Stromal cell of bone marrow (primary cell): ENCODE results near the gene ANKRD7.

Experiments used
- DNase-seq: peaks from one replicate; pipeline ENCODE4 v3.0.0-alpha.2; 2012; ENCODE audit warnings: low read depth

The ANKRD7 gene

GRCh38 chr7:118224521-118224920 lies at the start of gene ANKRD7:
Gene ANKRD7 (plus strand): TSS chr7:118224704. CDS start chr7:118224831, 127 bp downstream.
- DNase-seq: no peak

- no peak for DNase-seq
These were observed 48.8 kb upstream of the ANKRD7 start for GRCh38 chr7:118175740-118176139.

GRCh38 chr7:118179191-118179590 lies 45.3 kb upstream of the ANKRD7 start:
- no peak for DNase-seq

- no peak for DNase-seq
These were observed 41.7 kb upstream of the ANKRD7 start for GRCh38 chr7:118182593-118183427.

- DNase-seq: no peak
These were observed 41.1 kb upstream of the ANKRD7 start for GRCh38 chr7:118183428-118183785.

- DNase-seq: peak; percentile 96
These were observed 40.5 kb upstream of the ANKRD7 start, which contains the start of gene LSM8 for GRCh38 chr7:118183786-118184564. Gene LSM8 (plus strand): TSS chr7:118184164. CDS start chr7:118184224, 60 bp downstream.

GRCh38 chr7:118184565-118184940 lies 40.0 kb upstream of the ANKRD7 start:
- DNase-seq: no peak

- DNase-seq: no peak
These were observed 39.2 kb upstream of the ANKRD7 start for GRCh38 chr7:118185163-118185860.

- DNase-seq: no peak
These were observed 38.0 kb upstream of the ANKRD7 start for GRCh38 chr7:118186501-118186900.

GRCh38 chr7:118194571-118194970 lies 29.9 kb upstream of the ANKRD7 start:
- DNase-seq: no peak

GRCh38 chr7:118195837-118196474 lies 28.5 kb upstream of the ANKRD7 start:
- peak; percentile 52 for DNase-seq

- no peak for DNase-seq
These were observed 22.4 kb upstream of the ANKRD7 start for GRCh38 chr7:118202061-118202460.

- DNase-seq: peak; percentile 52
These were observed 10.3 kb upstream of the ANKRD7 start for GRCh38 chr7:118214051-118214832.

- DNase-seq: no peak
These were observed 9.7 kb upstream of the ANKRD7 start for GRCh38 chr7:118214833-118215182.

GRCh38 chr7:118217210-118217619 lies 7.3 kb upstream of the ANKRD7 start:
- DNase-seq: no peak

- no peak for DNase-seq
These were observed 5.9 kb upstream of the ANKRD7 start for GRCh38 chr7:118218413-118219156.

GRCh38 chr7:118219157-118219512 lies 5.4 kb upstream of the ANKRD7 start:
- no peak for DNase-seq

- DNase-seq: no peak
These were observed 3.9 kb upstream of the ANKRD7 start for GRCh38 chr7:118220583-118220982.

- no peak for DNase-seq
These were observed 1.9 kb upstream of the ANKRD7 start for GRCh38 chr7:118222591-118222990.

GRCh38 chr7:118232837-118233236 lies 8.3 kb downstream of the ANKRD7 start:
- no peak for DNase-seq

- no peak for DNase-seq
These were observed 9.3 kb downstream of the ANKRD7 start for GRCh38 chr7:118233799-118234198.
